HG03060 (cell line): ENCODE measurements around the gene SLC24A3.
"Not testable (repeated sequence)": the region's sequence is repeated elsewhere in the genome, so short reads cannot be mapped to it uniquely, and the experiment has no call there.

Experiments
- ATAC-seq: cut with Tn5 transposase; IDR thresholded peaks from one replicate; pipeline ENCODE4 v1.9.1; 2021; ENCODE audit warnings: low read depth, moderate number of reproducible peaks; ENCODE audit not compliant: unreplicated experiment

SLC24A3 gene

GRCh38 chr20:19750101-19750606, 537.7 kb downstream of the SLC24A3 start:
- ATAC-seq: no peak

GRCh38 chr20:19750907-19751636, 538.6 kb downstream of the SLC24A3 start:
- ATAC-seq: no peak

- not testable (repeated sequence) for ATAC-seq
Measured at GRCh38 chr20:19754201-19754600, 541.8 kb downstream of the SLC24A3 start.

GRCh38 chr20:19756761-19757486, 544.5 kb downstream of the SLC24A3 start:
- no peak for ATAC-seq

GRCh38 chr20:19757487-19758132, 545.2 kb downstream of the SLC24A3 start:
- no peak for ATAC-seq

GRCh38 chr20:19758133-19758500, 545.7 kb downstream of the SLC24A3 start, which contains the start of gene RIN2:
Gene RIN2 (plus strand): TSS chr20:19758258. CDS start chr20:19889602, 131,344 bp downstream.
- ATAC-seq: no peak

- ATAC-seq: no peak
Measured at GRCh38 chr20:19758501-19759331, 546.3 kb downstream of the SLC24A3 start.

- ATAC-seq: no peak
Measured at GRCh38 chr20:19760371-19760721, 547.9 kb downstream of the SLC24A3 start.

GRCh38 chr20:19761326-19761725, 548.9 kb downstream of the SLC24A3 start:
- ATAC-seq: no peak

- ATAC-seq: no peak
Measured at GRCh38 chr20:19761841-19762240, 549.4 kb downstream of the SLC24A3 start.

- no peak for ATAC-seq
Measured at GRCh38 chr20:19764207-19764606, 551.8 kb downstream of the SLC24A3 start.

GRCh38 chr20:19765266-19765665, 552.8 kb downstream of the SLC24A3 start:
- no peak for ATAC-seq

- no peak for ATAC-seq
Measured at GRCh38 chr20:19765913-19766312, 553.5 kb downstream of the SLC24A3 start.

- no peak for ATAC-seq
Measured at GRCh38 chr20:19767070-19767469, 554.6 kb downstream of the SLC24A3 start.

GRCh38 chr20:19768325-19768842, 555.9 kb downstream of the SLC24A3 start:
- no peak for ATAC-seq

- ATAC-seq: no peak
Measured at GRCh38 chr20:19769507-19769906, 557.1 kb downstream of the SLC24A3 start.

GRCh38 chr20:19770375-19770774, 557.9 kb downstream of the SLC24A3 start:
- no peak for ATAC-seq

GRCh38 chr20:19771031-19771430, 558.6 kb downstream of the SLC24A3 start:
- no peak for ATAC-seq
